HG03196 (cell line): ENCODE data around the gene VSIG10L2.

Experiments
- ATAC-seq: cut with Tn5 transposase; IDR thresholded peaks from one replicate; pipeline ENCODE4 v1.9.1; 2021; ENCODE audit not compliant: unreplicated experiment

The VSIG10L2 gene

GRCh38 chr11:125929445-125930075 lies 16.3 kb upstream of the VSIG10L2 start:
- ATAC-seq: no peak

GRCh38 chr11:125930076-125930450 lies 15.8 kb upstream of the VSIG10L2 start:
- ATAC-seq: no peak

- ATAC-seq: no peak
Observed at GRCh38 chr11:125931116-125931515, 14.7 kb upstream of the VSIG10L2 start.

GRCh38 chr11:125931668-125932067 lies 14.2 kb upstream of the VSIG10L2 start:
- ATAC-seq: no peak

GRCh38 chr11:125932301-125932700 lies 13.5 kb upstream of the VSIG10L2 start:
- no peak for ATAC-seq

- no peak for ATAC-seq
Observed at GRCh38 chr11:125933030-125933813, 12.6 kb upstream of the VSIG10L2 start.

- ATAC-seq: no peak
Observed at GRCh38 chr11:125934473-125934872, 11.4 kb upstream of the VSIG10L2 start.

GRCh38 chr11:125935056-125935455 lies 10.8 kb upstream of the VSIG10L2 start:
- ATAC-seq: no peak

GRCh38 chr11:125935618-125936199 lies 10.1 kb upstream of the VSIG10L2 start:
- ATAC-seq: no peak

GRCh38 chr11:125938418-125938817 lies 7.4 kb upstream of the VSIG10L2 start:
- ATAC-seq: no peak

GRCh38 chr11:125939081-125939521 lies 6.7 kb upstream of the VSIG10L2 start:
- no peak for ATAC-seq

GRCh38 chr11:125940145-125940544 lies 5.7 kb upstream of the VSIG10L2 start:
- no peak for ATAC-seq

- no peak for ATAC-seq
Observed at GRCh38 chr11:125941267-125941618, 4.6 kb upstream of the VSIG10L2 start.

- ATAC-seq: no peak
Observed at GRCh38 chr11:125941619-125942611, 3.9 kb upstream of the VSIG10L2 start.

- ATAC-seq: no peak
Observed at GRCh38 chr11:125942771-125943428, 2.9 kb upstream of the VSIG10L2 start.

- ATAC-seq: no peak
Observed at GRCh38 chr11:125943661-125944349, 2.0 kb upstream of the VSIG10L2 start.

- no peak for ATAC-seq
Observed at GRCh38 chr11:125944350-125945010, 1.4 kb upstream of the VSIG10L2 start.

GRCh38 chr11:125945011-125945796 lies 640 bp upstream of the VSIG10L2 start:
- no peak for ATAC-seq
